ENCODE results near the gene NCOA1.

The NCOA1 gene

GRCh38 chr2:24540011-24540477 lies 49.0 kb downstream of the NCOA1 start (continued):
- TF ChIP-seq INSM2 (tag by site-specific recombination; IDR thresholded peaks at IDR 0.05) (peak; percentile 74), PBX3 (CRISPR knock-in tag; IDR thresholded peaks at IDR 0.05) (no peak), ZSCAN23 (tag by site-specific recombination; IDR thresholded peaks at IDR 0.05) (0 out of 2 replicates have a peak, but pooled peaks have one; percentile 62), ZNF18 (tag by site-specific recombination; IDR thresholded peaks at IDR 0.05) (peak; percentile 73), ZBTB48 (tag by site-specific recombination; IDR thresholded peaks at IDR 0.05) (no peak), SP2 (tag by site-specific recombination; IDR thresholded peaks at IDR 0.05) (no peak), ZNF10 (tag by site-specific recombination; IDR thresholded peaks at IDR 0.05) (0 out of 2 replicates have a peak, but pooled peaks have one; percentile 51), ZNF391 (tag by site-specific recombination; IDR thresholded peaks at IDR 0.05; ENCODE audit: borderline replicate concordance, low read depth) (0 out of 2 replicates have a peak, but pooled peaks have one; percentile 54), ZNF670 (tag by site-specific recombination; IDR thresholded peaks at IDR 0.05; ENCODE audit: low read depth) (no peak), GLI2 (tag by site-specific recombination; IDR thresholded peaks at IDR 0.05; ENCODE audit: borderline replicate concordance, low read depth) (peak; percentile 91), ZSCAN5A (tag by site-specific recombination; IDR thresholded peaks at IDR 0.05) (no peak), ZNF558 (tag by site-specific recombination; IDR thresholded peaks at IDR 0.05) (0 out of 2 replicates have a peak, but pooled peaks have one; percentile 33), ZNF561 (tag by site-specific recombination; IDR thresholded peaks at IDR 0.05; ENCODE audit: borderline replicate concordance) (no peak), CTCF (tag by site-specific recombination; IDR thresholded peaks at IDR 0.05) (no peak), ZBTB21 (tag by site-specific recombination; IDR thresholded peaks at IDR 0.05) (no peak), ZNF76 (tag by site-specific recombination; IDR thresholded peaks at IDR 0.05; ENCODE audit: borderline replicate concordance, low read depth) (peak; percentile 34; the same call in 1 of the 2 replicates), ZNF302 (tag by site-specific recombination; IDR thresholded peaks at IDR 0.05; ENCODE audit: low read depth) (0 out of 2 replicates have a peak, but pooled peaks have one; percentile 66), ZNF610 (tag by site-specific recombination; IDR thresholded peaks at IDR 0.05; ENCODE audit: borderline replicate concordance) (peak; percentile 74), ZBTB1 (tag by site-specific recombination; IDR thresholded peaks at IDR 0.05) (no peak), ZBTB17 (tag by site-specific recombination; IDR thresholded peaks at IDR 0.05) (peak; percentile 83), ZNF704 (tag by site-specific recombination; IDR thresholded peaks at IDR 0.05) (no peak), ZFHX2 (tag by site-specific recombination; conservative IDR thresholded peaks at IDR 0.05) (0 out of 2 replicates have a peak, but pooled peaks have one; percentile 21), ZNF184 (tag by site-specific recombination; IDR thresholded peaks at IDR 0.05) (no peak), ZIC2 (tag by site-specific recombination; IDR thresholded peaks at IDR 0.05) (no peak), ZSCAN4 (tag by site-specific recombination; IDR thresholded peaks at IDR 0.05) (peak; percentile 65), ZNF280D (tag by site-specific recombination; IDR thresholded peaks at IDR 0.05) (no peak), SETDB1 (IDR thresholded peaks at IDR 0.05; ENCODE audit: insufficient read length, low read length) (peak; percentile 50)
